ENCODE data around the gene HPGDS. TPM values are rescaled to one million over a fixed set of nuclear protein-coding genes. Genes with fewer than 3 reads are reported as not detected.

HPGDS gene
- total and polyA plus RNA-seq, 10 of the 15 experiments (the other 5 are each of a cell fraction or from before 2014, with no cell fraction given): not detected

DNA sequence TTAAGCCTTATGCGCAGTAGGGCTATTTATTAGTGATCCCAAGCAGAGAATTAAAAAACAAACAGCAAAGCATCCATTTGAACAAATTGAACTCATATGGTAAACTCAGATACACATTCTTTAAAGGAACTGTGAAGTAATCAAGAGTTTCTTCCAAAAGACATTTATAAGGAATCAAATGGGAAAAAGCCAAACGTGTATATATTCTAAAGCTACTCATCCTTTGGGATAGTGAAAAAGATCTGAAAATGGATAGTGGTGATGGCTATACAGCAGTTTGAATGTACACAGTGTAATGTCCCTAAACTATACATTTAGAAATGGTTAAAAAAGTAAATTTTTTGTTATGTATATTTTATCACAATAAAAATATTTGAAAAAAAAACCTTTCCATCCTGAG lies 16.6 kb upstream of the HPGDS start (continued):
- TF ChIP-seq, protein P1, sequence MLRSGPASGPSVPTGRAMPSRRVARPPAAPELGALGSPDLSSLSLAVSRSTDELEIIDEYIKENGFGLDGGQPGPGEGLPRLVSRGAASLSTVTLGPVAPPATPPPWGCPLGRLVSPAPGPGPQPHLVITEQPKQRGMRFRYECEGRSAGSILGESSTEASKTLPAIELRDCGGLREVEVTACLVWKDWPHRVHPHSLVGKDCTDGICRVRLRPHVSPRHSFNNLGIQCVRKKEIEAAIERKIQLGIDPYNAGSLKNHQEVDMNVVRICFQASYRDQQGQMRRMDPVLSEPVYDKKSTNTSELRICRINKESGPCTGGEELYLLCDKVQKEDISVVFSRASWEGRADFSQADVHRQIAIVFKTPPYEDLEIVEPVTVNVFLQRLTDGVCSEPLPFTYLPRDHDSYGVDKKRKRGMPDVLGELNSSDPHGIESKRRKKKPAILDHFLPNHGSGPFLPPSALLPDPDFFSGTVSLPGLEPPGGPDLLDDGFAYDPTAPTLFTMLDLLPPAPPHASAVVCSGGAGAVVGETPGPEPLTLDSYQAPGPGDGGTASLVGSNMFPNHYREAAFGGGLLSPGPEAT (IDR thresholded peaks at IDR 0.05; ENCODE audit: low read depth): no peak
- TF ChIP-seq EP300 (IDR thresholded peaks at IDR 0.05; ENCODE audit: borderline replicate concordance in 1 of 2, control insufficient read depth in 1 of 2, low read depth in 2 of 2, low read length in 2 of 2) (no peak), MEF2A (IDR thresholded peaks at IDR 0.05; ENCODE audit: insufficient read depth, low read depth, low read length) (no peak), DPF2 (IDR thresholded peaks at IDR 0.05) (no peak), GATAD2B (conservative IDR thresholded peaks at IDR 0.05; ENCODE audit: low read depth) (no peak)

GRCh38 chr4:94358101-94358500 lies 15.5 kb upstream of the HPGDS start:
- TF ChIP-seq FOXM1 (IDR thresholded peaks at IDR 0.05; ENCODE audit: low read depth, low read length) (no peak), POU2F2 (IDR thresholded peaks at IDR 0.05; ENCODE audit: borderline replicate concordance, low read depth, low read length) (no peak), EED (IDR thresholded peaks at IDR 0.05; ENCODE audit: low read depth) (no peak), ZNF274 (IDR thresholded peaks at IDR 0.05; ENCODE audit: insufficient read depth, insufficient read length) (no peak), BCLAF1 (IDR thresholded peaks at IDR 0.05) (no peak), ESRRA (IDR thresholded peaks at IDR 0.05; ENCODE audit: low read length) (no peak), SIX5 (IDR thresholded peaks at IDR 0.05; ENCODE audit: low read depth, low read length, severe bottlenecking) (no peak), YY1 (IDR thresholded peaks at IDR 0.05; ENCODE audit: low read depth, low read length) (no peak), ETV6 (conservative IDR thresholded peaks at IDR 0.05 in 1 of 2, IDR thresholded peaks at IDR 0.05 in 1 of 2; ENCODE audit: borderline replicate concordance in 1 of 2, low read depth in 1 of 2) (no peak), MLLT1 (IDR thresholded peaks at IDR 0.05) (no peak), SIN3A (IDR thresholded peaks at IDR 0.05; ENCODE audit: low read depth, low read length) (no peak), RB1 (IDR thresholded peaks at IDR 0.05; ENCODE audit: borderline replicate concordance) (no peak), SMARCA5 (IDR thresholded peaks at IDR 0.05) (no peak), ZSCAN29 (IDR thresholded peaks at IDR 0.05) (no peak)
- Histone ChIP-seq H3K27me3 (replicated peaks in 1 of 2; ENCODE audit: control insufficient read depth in 2 of 2, insufficient read depth in 2 of 2, low read length in 1 of 2) (no peaks in the 10 kb centered on the region), H3K9ac (ENCODE audit: control insufficient read depth, insufficient read depth, low read length) (no peak overlapping the region), H4K20me1 (ENCODE audit: control insufficient read depth, insufficient read depth) (no peaks in the 10 kb centered on the region), H3K27ac (ENCODE audit: control insufficient read depth, insufficient read depth) (no peak overlapping the region), H3K4me2 (ENCODE audit: control insufficient read depth, insufficient read depth) (no peak overlapping the region), H3K4me3 (no peak overlapping the region), H2AFZ (ENCODE audit: control insufficient read depth, low read depth, low read length) (no peak overlapping the region), H3K36me3 (ENCODE audit: control insufficient read depth in 2 of 2, insufficient read depth in 2 of 2, low read length in 1 of 2) (no peaks in the 10 kb centered on the region), H3K4me1 (ENCODE audit: control insufficient read depth, insufficient read depth, low read length) (no peaks in the 10 kb centered on the region), H3K9me3 (replicated peaks; ENCODE audit: control insufficient read depth, insufficient read depth, low read length) (no peaks in the 10 kb centered on the region), H3K79me2 (ENCODE audit: control insufficient read depth, insufficient read depth, low read length) (no peaks in the 10 kb centered on the region)
- ChIA-PET RAD21 (ENCODE audit: unreplicated experiment) (no interaction called here), CTCF (no interaction called here), POLR2A (no interaction called here), SMC1A (ENCODE audit: uncharacterized antibody, unreplicated experiment) (interaction anchor here (0.6 kb wide), 1 partner anchor 216 kb away, joined by 3 read pairs; no protein-coding TSS in a partner anchor)
- no TSS peak for BruUV-seq (replicated peaks)
- ATAC-seq: no peak
- intact Hi-C loops (cut with micrococcal nuclease; ENCODE audit: unreplicated experiment): no loop called here
- in situ Hi-C loops (cut with MboI): no loop called here
- no peak for FAIRE-seq
- no peak for DNase-seq (ENCODE audit: low read depth, low spot score)
